IPS-NIHi7 (cell line): ENCODE data around the gene MAGEA2.
"Not testable (repeated sequence)": the region's sequence is repeated elsewhere in the genome, so short reads cannot be mapped to it uniquely, and the experiment has no call there.

Source experiments
- DNase-seq: peaks from one replicate; pipeline ENCODE4 v3.0.0; 2012; ENCODE audit warnings: mixed read lengths; ENCODE audit errors: extremely low spot score

Gene MAGEA2

GRCh38 chrX:152753686-152754650 lies at the start of gene MAGEA2:
Gene MAGEA2 (minus strand): TSS chrX:152753842. CDS start chrX:152751363, 2,479 bp downstream.
- not testable (repeated sequence) for DNase-seq

GRCh38 chrX:152798945-152799344 lies 45.3 kb upstream of the MAGEA2 start:
- DNase-seq: no peak

- DNase-seq: not testable (repeated sequence)
Observed at GRCh38 chrX:152787062-152787461, 33.4 kb upstream of the MAGEA2 start.

- DNase-seq: not testable (repeated sequence)
Observed at GRCh38 chrX:152769549-152770289, 16.1 kb upstream of the MAGEA2 start, which contains the start of gene MAGEA6. Gene MAGEA6 (minus strand): TSS chrX:152769689. CDS start chrX:152767650, 2,039 bp downstream.

- not testable (repeated sequence) for DNase-seq
Observed at GRCh38 chrX:152766562-152766961, 12.9 kb upstream of the MAGEA2 start.

GRCh38 chrX:152761582-152761981 lies 7.9 kb upstream of the MAGEA2 start:
- DNase-seq: not testable (repeated sequence)

- not testable (repeated sequence) for DNase-seq
Observed at GRCh38 chrX:152759544-152759943, 5.9 kb upstream of the MAGEA2 start.

GRCh38 chrX:152758918-152759317 lies 5.3 kb upstream of the MAGEA2 start, which contains the start of gene CSAG3:
Gene CSAG3 (plus strand): TSS chrX:152759218.
- not testable (repeated sequence) for DNase-seq

- DNase-seq: not testable (repeated sequence)
Observed at GRCh38 chrX:152754871-152755270, 1.2 kb upstream of the MAGEA2 start.

- no peak for DNase-seq
Observed at GRCh38 chrX:152738560-152738959, 15.1 kb downstream of the MAGEA2 start.

GRCh38 chrX:152736528-152736927 lies 17.1 kb downstream of the MAGEA2 start:
- not testable (repeated sequence) for DNase-seq

GRCh38 chrX:152735860-152736511 lies 17.7 kb downstream of the MAGEA2 start:
- no peak for DNase-seq

- no peak for DNase-seq
Observed at GRCh38 chrX:152735101-152735500, 18.5 kb downstream of the MAGEA2 start.

- DNase-seq: not testable (repeated sequence)
Observed at GRCh38 chrX:152734143-152734858, 19.3 kb downstream of the MAGEA2 start.

GRCh38 chrX:152733261-152733975 lies 20.2 kb downstream of the MAGEA2 start, which contains the start of the genes CSAG1 and MAGEA12:
Gene CSAG1 (minus strand): TSS chrX:152733721. CDS start chrX:152732460, 1,261 bp downstream.
Gene MAGEA12 (plus strand): TSS chrX:152733757. CDS start chrX:152736162, 2,405 bp downstream.
- no peak for DNase-seq

GRCh38 chrX:152725409-152725808 lies 28.2 kb downstream of the MAGEA2 start:
- no peak for DNase-seq

- not testable (repeated sequence) for DNase-seq
Observed at GRCh38 chrX:152713815-152714787, 39.5 kb downstream of the MAGEA2 start, which contains the start of gene MAGEA2B. Gene MAGEA2B (plus strand): TSS chrX:152714628. CDS start chrX:152717107, 2,479 bp downstream.

- not testable (repeated sequence) for DNase-seq
Observed at GRCh38 chrX:152713195-152713594, 40.4 kb downstream of the MAGEA2 start.

GRCh38 chrX:152709173-152709572 lies 44.5 kb downstream of the MAGEA2 start, which contains the start of gene CSAG2:
Gene CSAG2 (minus strand): TSS chrX:152709273. CDS start chrX:152709112, 161 bp downstream.
- not testable (repeated sequence) for DNase-seq
